Thoracic aorta (tissue), 2 donors: ENCODE data around the gene GPC5. TPM values are rescaled to one million over a fixed set of nuclear protein-coding genes. Genes with fewer than 3 reads are reported as not detected.

Source experiments
- ATAC-seq: fragments of 150-250 bp; one replicate; pipeline ENCODE4 v1.8.0; 2017; ENCODE audit warnings: low read depth; ENCODE audit not compliant: insufficient number of reproducible peaks, low FRiP score
- DNase-seq: peaks from one replicate; pipeline ENCODE4 v3.0.0-alpha.2; 2020; ENCODE audit warnings: low spot score
- H3K27ac ChIP-seq, 2 donors: fragments of 200-600 bp; sonication (generic); 1 replicate in 1 of 2; 2 replicates in 1 of 2; pipeline ENCODE4 v1.5.1; 2016; ENCODE audit warnings: mild to moderate bottlenecking in 2 of 2, moderate library complexity in 2 of 2
- H3K27me3 ChIP-seq: fragments of 200-600 bp; sonication (generic); replicated peaks from 2 replicates; pipeline ENCODE4 v1.6.0; 2016; ENCODE audit warnings: mild to moderate bottlenecking; ENCODE audit not compliant: insufficient read depth
- H3K36me3 ChIP-seq: fragments of 200-600 bp; sonication (generic); one replicate; pipeline ENCODE4 v1.5.1; 2016
- H3K4me1 ChIP-seq, 2 donors: fragments of 200-600 bp; sonication (generic); 1 replicate in 1 of 2; 2 replicates in 1 of 2; pipeline versions ENCODE4 v1.5.1 to v1.6.0; 2016; ENCODE audit warnings: low read depth in 2 of 2, mild to moderate bottlenecking in 1 of 2; ENCODE audit not compliant: control insufficient read depth in 1 of 2
- H3K4me3 ChIP-seq: fragments of 200-600 bp; sonication (generic); 2 replicates; pipeline ENCODE4 v1.5.1; 2016; ENCODE audit warnings: mild to moderate bottlenecking
- H3K9me3 ChIP-seq: fragments of 200-600 bp; sonication (generic); 2 replicates; pipeline ENCODE4 v1.5.1; 2016
- CTCF ChIP-seq: fragments of 200-600 bp; sonication (generic); IDR thresholded peaks from one replicate; pipeline ENCODE4 v1.5.1; 2019; ENCODE audit warnings: antibody characterized with exemption
- total RNA-seq, 2 donors: library from RNA; depleted of rRNA; stranded (reverse); fragments of >200 nt; gene quantifications; one replicate each; pipeline versions ENCODE4 v1.1.0 to v1.2.3, GENCODE V29; 2016

GPC5 gene
- total RNA-seq, 2 donors from 2014 or later = 3.3 TPM; not detected in 1

GRCh38 chr13:92549276-92549675, 1150.9 kb downstream of the GPC5 start:
- H3K36me3 ChIP-seq = no peaks in the 10 kb centered on the region
- no peaks in the 10 kb centered on the region for H3K9me3 ChIP-seq
- no peaks in the 10 kb centered on the region for H3K4me1 ChIP-seq
- no peak overlapping the region for H3K4me3 ChIP-seq
- ATAC-seq = no peak
- no peak overlapping the region for H3K27ac ChIP-seq
- no peak for DNase-seq
- no peak for TF ChIP-seq CTCF
- no peaks in the 10 kb centered on the region for H3K27me3 ChIP-seq

GRCh38 chr13:92553470-92554114, 1155.2 kb downstream of the GPC5 start:
- no peak overlapping the region for H3K27ac ChIP-seq

GRCh38 chr13:92560883-92561282, 1162.5 kb downstream of the GPC5 start:
- Histone ChIP-seq H3K9me3 (no peaks in the 10 kb centered on the region), H3K27me3 (no peaks in the 10 kb centered on the region), H3K4me1 (no peaks in the 10 kb centered on the region), H3K4me3 (no peak overlapping the region), H3K36me3 (no peaks in the 10 kb centered on the region), H3K27ac (no peak overlapping the region)
- DNase-seq (no peak), ATAC-seq (no peak)
- TF ChIP-seq CTCF = no peak

More at GRCh38 chr13:92553470-92554114, 1155.2 kb downstream of the GPC5 start:
- Histone ChIP-seq H3K4me3 (no peak overlapping the region), H3K36me3 (no peaks in the 10 kb centered on the region), H3K4me1 (no peaks in the 10 kb centered on the region), H3K27me3 (no peaks in the 10 kb centered on the region), H3K9me3 (no peaks in the 10 kb centered on the region)
- ATAC-seq (no peak), DNase-seq (no peak)
- TF ChIP-seq CTCF = no peak

- no peaks in the 10 kb centered on the region for H3K9me3 ChIP-seq
- no peaks in the 10 kb centered on the region for H3K36me3 ChIP-seq
- no peak for TF ChIP-seq CTCF
- ATAC-seq (no peak), DNase-seq (no peak)
- H3K27ac ChIP-seq = no peak overlapping the region
- H3K4me3 ChIP-seq = no peak overlapping the region
- no peaks in the 10 kb centered on the region for H3K27me3 ChIP-seq
- no peaks in the 10 kb centered on the region for H3K4me1 ChIP-seq
Observed at GRCh38 chr13:92564942-92565341, 1166.5 kb downstream of the GPC5 start.

GRCh38 chr13:92566767-92567166, 1168.3 kb downstream of the GPC5 start:
- Histone ChIP-seq H3K36me3 (no peaks in the 10 kb centered on the region), H3K27ac (no peak overlapping the region), H3K4me3 (no peak overlapping the region), H3K27me3 (no peaks in the 10 kb centered on the region), H3K4me1 (no peaks in the 10 kb centered on the region), H3K9me3 (no peaks in the 10 kb centered on the region)
- ATAC-seq = no peak
- TF ChIP-seq CTCF = no peak
- no peak for DNase-seq
